Urothelium cell line (cell line): ENCODE data around the gene KIF2C.
"Not testable (repeated sequence)": the region's sequence is repeated elsewhere in the genome, so short reads cannot be mapped to it uniquely, and the experiment has no call there.

Experiments
- DNase-seq: peaks from one replicate; pipeline ENCODE4 v3.0.0; 2011; ENCODE audit warnings: low spot score, mixed read lengths
- FAIRE-seq: peaks from 2 replicates; lab custom pipeline; 2011; peaks lifted over from hg19 to GRCh38; lab: Jason Lieb, UNC

The KIF2C gene

GRCh38 chr1:44792736-44793502 lies 53.3 kb downstream of the KIF2C start:
- FAIRE-seq (peak; percentile 77), DNase-seq (no peak)

DNA sequence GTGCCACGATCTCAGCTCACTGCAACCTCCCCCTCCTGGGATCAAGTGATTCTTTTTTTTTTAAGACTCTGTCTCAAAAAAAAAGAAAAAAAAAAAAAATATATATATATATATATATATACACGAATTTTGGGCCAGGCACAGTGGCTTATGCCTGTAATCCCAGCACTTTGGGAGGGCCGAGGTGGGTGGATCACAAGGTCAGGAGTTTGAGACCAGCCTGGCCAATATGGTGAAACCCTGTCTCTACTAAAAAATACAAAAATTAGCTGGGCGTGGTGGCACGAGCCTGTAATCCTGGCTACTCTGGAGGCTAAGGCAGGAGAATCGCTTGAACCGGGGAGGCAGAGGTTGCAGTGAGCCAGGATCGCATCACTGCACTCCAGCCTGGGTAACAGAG lies 58.2 kb downstream of the KIF2C start:
- DNase-seq: not testable (repeated sequence)

GRCh38 chr1:44798481-44799365 lies 59.1 kb downstream of the KIF2C start:
- peak; percentile 61 for FAIRE-seq
- no peak for DNase-seq

More for the DNA sequence above, 58.2 kb downstream of the KIF2C start:
- FAIRE-seq: not testable (repeated sequence)

- peak; percentile 99 for DNase-seq
- FAIRE-seq: peak; percentile 97
Measured at GRCh38 chr1:44799770-44800584, 60.3 kb downstream of the KIF2C start, which contains the start of gene PLK3. PLK3 (plus strand) TSS chr1:44800377; CDS start chr1:44800464, 87 bp downstream.

DNA sequence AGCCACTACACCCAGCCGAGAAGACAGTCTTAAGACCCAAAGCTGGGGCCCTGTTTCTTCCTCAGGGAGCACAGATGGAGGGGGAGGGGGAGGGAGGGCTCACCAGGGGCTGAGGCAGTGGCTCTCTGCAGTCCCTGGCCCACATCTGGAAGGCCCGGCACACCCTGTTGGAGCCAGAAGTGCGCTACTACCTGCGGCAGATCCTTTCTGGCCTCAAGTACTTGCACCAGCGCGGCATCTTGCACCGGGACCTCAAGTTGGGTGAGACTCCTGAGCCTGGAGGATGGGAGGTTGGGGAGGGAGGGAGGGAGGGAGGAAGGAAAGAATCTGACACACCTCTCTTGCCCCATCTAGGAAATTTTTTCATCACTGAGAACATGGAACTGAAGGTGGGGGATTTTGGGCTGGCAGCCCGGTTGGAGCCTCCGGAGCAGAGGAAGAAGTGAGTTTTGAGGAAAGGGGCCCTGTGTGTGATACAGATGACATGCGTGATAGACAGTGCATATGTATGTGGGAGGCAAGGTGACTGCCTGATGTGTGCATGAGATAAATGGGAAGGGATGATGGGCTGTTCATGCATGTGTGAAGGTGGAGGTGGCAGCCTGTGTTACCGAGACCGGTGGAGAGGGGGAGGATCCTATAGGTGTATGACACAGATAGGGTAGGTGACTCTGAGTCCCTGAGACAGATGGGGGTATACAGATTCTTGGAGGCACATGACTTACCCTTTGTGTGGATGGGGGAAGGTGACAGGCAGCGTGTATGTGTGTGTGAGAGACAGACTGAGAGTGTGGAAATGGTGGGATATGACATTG lies 62.1 kb downstream of the KIF2C start:
- FAIRE-seq (peak; percentile 88), DNase-seq (no peak)

DNA sequence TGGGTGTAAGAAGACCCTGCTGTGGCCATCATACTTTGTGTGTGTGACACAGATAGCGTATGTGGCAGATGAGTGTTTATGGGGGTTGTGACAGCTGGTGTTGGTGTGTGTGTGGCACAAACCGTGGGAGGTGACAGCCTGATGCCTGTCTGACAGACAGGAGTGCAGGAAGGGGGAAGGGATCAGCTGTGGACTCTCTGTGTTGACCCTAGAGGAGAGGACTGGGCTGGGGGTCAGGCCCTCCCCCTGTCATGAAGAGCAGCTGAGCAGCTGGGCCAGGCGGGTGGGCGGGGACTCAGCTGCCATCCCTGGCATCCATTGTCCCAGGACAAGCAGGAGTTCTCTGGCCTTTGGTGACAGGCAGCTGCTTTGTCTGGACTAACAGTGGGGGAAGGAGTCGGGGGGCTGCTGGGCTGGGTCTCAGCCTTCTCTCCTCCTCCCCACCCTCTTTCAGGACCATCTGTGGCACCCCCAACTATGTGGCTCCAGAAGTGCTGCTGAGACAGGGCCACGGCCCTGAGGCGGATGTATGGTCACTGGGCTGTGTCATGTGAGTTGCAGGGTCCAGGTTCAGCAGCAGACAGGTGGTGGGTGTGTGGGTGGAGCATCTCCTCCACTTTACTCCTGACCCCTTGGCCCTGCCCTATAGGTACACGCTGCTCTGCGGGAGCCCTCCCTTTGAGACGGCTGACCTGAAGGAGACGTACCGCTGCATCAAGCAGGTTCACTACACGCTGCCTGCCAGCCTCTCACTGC lies 62.8 kb downstream of the KIF2C start:
- FAIRE-seq (no peak), DNase-seq (no peak)

DNA sequence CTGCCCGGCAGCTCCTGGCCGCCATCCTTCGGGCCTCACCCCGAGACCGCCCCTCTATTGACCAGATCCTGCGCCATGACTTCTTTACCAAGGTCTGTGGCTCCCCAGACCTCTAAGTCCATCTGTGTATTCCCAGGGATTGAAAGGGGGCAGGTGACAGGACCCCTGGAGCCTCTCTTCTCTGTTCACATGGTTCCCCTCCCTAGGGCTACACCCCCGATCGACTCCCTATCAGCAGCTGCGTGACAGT lies 63.4 kb downstream of the KIF2C start:
- FAIRE-seq: no peak
- DNase-seq: no peak

GRCh38 chr1:44803312-44804095 lies 63.9 kb downstream of the KIF2C start:
- FAIRE-seq (no peak), DNase-seq (no peak)

GRCh38 chr1:44805311-44806024 lies 65.8 kb downstream of the KIF2C start:
- DNase-seq (no peak), FAIRE-seq (no peak)

- peak; percentile 32 for FAIRE-seq
Measured at GRCh38 chr1:44806025-44806703, 66.5 kb downstream of the KIF2C start.

DNA sequence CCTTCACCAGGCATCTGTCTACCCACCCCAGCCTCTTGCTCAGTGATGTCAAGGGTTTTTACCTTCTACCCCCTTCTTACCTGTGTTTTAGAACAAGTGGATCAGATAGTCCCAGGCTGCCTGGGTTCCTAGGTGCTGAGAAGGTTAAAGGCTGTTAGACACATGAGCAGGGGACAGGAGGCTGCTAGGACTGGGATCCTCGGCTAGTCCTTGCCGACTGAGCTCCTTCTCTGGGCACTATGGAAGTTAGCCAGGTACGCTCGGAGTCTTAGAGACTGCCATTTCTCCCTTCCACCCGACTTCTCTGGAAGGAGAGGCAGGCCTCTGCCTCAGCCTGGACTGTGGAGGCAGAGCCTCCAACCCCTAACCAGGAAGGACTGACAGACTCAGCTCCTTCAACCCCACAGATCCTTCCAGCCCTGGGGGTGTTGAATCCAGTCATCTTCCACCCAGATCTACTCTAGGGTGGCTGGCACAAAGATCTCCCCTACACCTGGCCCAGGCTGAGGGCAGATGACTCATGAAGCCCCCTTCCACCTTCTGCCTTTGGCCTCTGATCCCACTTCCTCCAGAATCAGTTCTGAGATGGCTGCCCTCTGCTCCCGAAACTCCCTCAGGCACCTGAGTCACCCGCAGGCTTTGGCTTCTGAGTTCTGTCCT lies 67.2 kb downstream of the KIF2C start, which contains the start of gene DYNLT4:
DYNLT4 (minus strand) TSS at position 648 of the 660 bp plus-strand sequence. CDS start 683 bp downstream, outside the sequence.
- DNase-seq (no peak), FAIRE-seq (peak; percentile 40)

More at GRCh38 chr1:44806025-44806703, 66.5 kb downstream of the KIF2C start:
- no peak for DNase-seq

DNA sequence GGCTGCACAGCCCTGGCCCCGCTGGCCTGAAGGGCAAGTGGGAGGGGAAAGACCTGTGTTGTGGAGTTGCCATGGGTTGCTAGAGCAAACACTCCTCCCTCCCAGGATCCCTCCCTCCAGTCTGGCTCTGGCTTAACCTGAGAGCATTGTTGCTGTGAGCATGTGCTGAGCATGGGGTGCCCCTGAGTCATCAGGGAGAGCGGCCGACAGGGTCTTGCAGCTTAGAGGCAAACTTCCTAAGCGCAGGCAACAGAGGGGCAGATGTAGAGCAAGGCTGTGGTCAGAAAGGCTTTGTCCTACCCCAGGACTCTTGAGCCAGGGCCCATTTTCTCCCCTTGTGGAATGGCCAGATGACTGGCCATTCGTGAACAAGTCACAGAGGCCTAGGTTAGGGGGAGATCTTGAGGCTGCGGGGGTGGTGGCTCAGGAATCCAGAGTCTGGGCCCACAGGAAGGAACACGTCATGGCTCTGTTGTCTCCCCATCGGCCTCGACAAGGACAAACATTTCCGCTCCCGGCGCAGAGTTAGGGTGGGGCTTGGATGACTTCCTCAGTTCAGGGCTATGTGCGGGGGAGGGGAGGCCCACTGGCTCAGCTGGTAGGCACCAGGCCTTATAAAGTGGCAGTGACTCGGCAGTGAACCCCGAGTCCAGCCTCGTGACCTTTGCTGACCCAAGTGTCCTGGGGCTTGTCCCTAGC lies 67.9 kb downstream of the KIF2C start:
- DNase-seq (peak; percentile 95), FAIRE-seq (peak; percentile 98)

- DNase-seq (peak; percentile 91), FAIRE-seq (peak; percentile 5)
Measured at GRCh38 chr1:44808063-44808937, 68.7 kb downstream of the KIF2C start, which contains the start of gene BTBD19. BTBD19 (plus strand) TSS chr1:44808523; CDS start chr1:44808821, 298 bp downstream.

GRCh38 chr1:44808938-44809917 lies 69.6 kb downstream of the KIF2C start:
- FAIRE-seq: no peak
- peak; percentile 57 for DNase-seq
